Natural killer cell treated with Interleukin-12 subunit alpha and Interleukin-12 subunit beta and Interleukin-15 and Interleukin-18, amount 100 ng/mL, for 72 hours (primary cell): ENCODE results near the gene SUPT16H. TPM values are rescaled to one million over a fixed set of nuclear protein-coding genes. Genes with fewer than 3 reads are reported as not detected.

Source experiments
- ATAC-seq, 2 donors: fragments of 150-1000 bp; cut with Tn5 transposase in 1 of 2; sonication (Bioruptor Pico), chemical (Tn5 transposase) in 1 of 2; 2 replicates each; pipeline ENCODE4 v1.10.0; 2021
- DNase-seq: peaks from one replicate; pipeline ENCODE4 v3.0.0; 2022; ENCODE audit warnings: low spot score
- H3K27ac Mint-ChIP-seq, 2 donors: 1 replicate in 1 of 2; 2 replicates in 1 of 2; pipeline ENCODE4 v1.8.0; 2022; ENCODE audit warnings: mixed read lengths in 2 of 2, mild to moderate bottlenecking in 1 of 2, moderate library complexity in 1 of 2
- H3K27me3 Mint-ChIP-seq, 2 donors: 1 replicate in 1 of 2; 2 replicates in 1 of 2; pipeline ENCODE4 v1.8.0; 2022; ENCODE audit warnings: mixed read lengths in 2 of 2
- H3K36me3 Mint-ChIP-seq: one replicate; pipeline ENCODE4 v1.8.0; 2022; ENCODE audit warnings: mixed read lengths
- H3K4me1 Mint-ChIP-seq, 2 donors: 1 replicate in 1 of 2; 2 replicates in 1 of 2; pipeline ENCODE4 v1.8.0; 2022; ENCODE audit warnings: low read depth in 2 of 2, mixed read lengths in 2 of 2, mild to moderate bottlenecking in 1 of 2
- H3K4me3 Mint-ChIP-seq: one replicate; pipeline ENCODE4 v1.8.0; 2022; ENCODE audit warnings: mixed read lengths
- H3K9me3 Mint-ChIP-seq: 2 replicates; pipeline ENCODE4 v1.8.0; 2022; ENCODE audit warnings: mixed read lengths
- total RNA-seq, 2 donors: library from RNA; stranded (reverse); gene quantifications; one replicate each; pipeline ENCODE4 v1.2.3, GENCODE V29; 2022

The SUPT16H gene
- total RNA-seq, 2 donors from 2014 or later = 105 to 132 TPM

- Mint-ChIP-seq H3K4me1 (no peaks in the 10 kb centered on the region), H3K27ac (no peak overlapping the region), H3K4me3 (no peak overlapping the region), H3K27me3 (peaks cover 2 to 5% of the 10 kb centered on the region in 2 donors), H3K9me3 (no peaks in the 10 kb centered on the region), H3K36me3 (no peaks in the 10 kb centered on the region)
- DNase-seq = no peak
- ATAC-seq = no peak
These were observed 40.6 kb downstream of the SUPT16H start for GRCh38 chr14:21343035-21343794.

- DNase-seq = no peak
- peaks cover 0 to 2% of the 10 kb centered on the region in 2 donors for H3K4me1 Mint-ChIP-seq
- H3K27me3 Mint-ChIP-seq = peaks cover under 1 to 3% of the 10 kb centered on the region in 2 donors
- H3K4me3 Mint-ChIP-seq = no peak overlapping the region
- no peak overlapping the region for H3K27ac Mint-ChIP-seq
- no peaks in the 10 kb centered on the region for H3K36me3 Mint-ChIP-seq
- no peak for ATAC-seq
- H3K9me3 Mint-ChIP-seq = no peaks in the 10 kb centered on the region
These were observed 49.5 kb downstream of the SUPT16H start for GRCh38 chr14:21334202-21334906.

- H3K4me3 Mint-ChIP-seq = no peak overlapping the region
- H3K9me3 Mint-ChIP-seq = no peaks in the 10 kb centered on the region
- ATAC-seq = no peak
- peaks cover 0 to 3% of the 10 kb centered on the region in 2 donors for H3K27me3 Mint-ChIP-seq
- no peak for DNase-seq
- no peak overlapping the region for H3K27ac Mint-ChIP-seq
- H3K36me3 Mint-ChIP-seq = no peaks in the 10 kb centered on the region
- peaks cover 0 to 2% of the 10 kb centered on the region in 2 donors for H3K4me1 Mint-ChIP-seq
These were observed 50.9 kb downstream of the SUPT16H start for GRCh38 chr14:21332950-21333349.

GRCh38 chr14:21326972-21327371 lies 56.8 kb downstream of the SUPT16H start:
- Mint-ChIP-seq H3K36me3 (no peaks in the 10 kb centered on the region), H3K27ac (no peak overlapping the region), H3K4me3 (no peak overlapping the region), H3K9me3 (no peaks in the 10 kb centered on the region), H3K4me1 (no peaks in the 10 kb centered on the region), H3K27me3 (peaks cover 5 to 15% of the 10 kb centered on the region in 2 donors)
- no peak for ATAC-seq
- no peak for DNase-seq

- peaks cover 9 to 22% of the 10 kb centered on the region in 2 donors for H3K27me3 Mint-ChIP-seq
- H3K36me3 Mint-ChIP-seq = no peaks in the 10 kb centered on the region
- DNase-seq (no peak), ATAC-seq (no peak)
- H3K9me3 Mint-ChIP-seq = no peaks in the 10 kb centered on the region
- no peak overlapping the region for H3K4me3 Mint-ChIP-seq
- no peak overlapping the region for H3K27ac Mint-ChIP-seq
- peaks cover 3 to 7% of the 10 kb centered on the region in 2 donors for H3K4me1 Mint-ChIP-seq
These were observed 61.1 kb downstream of the SUPT16H start for GRCh38 chr14:21322716-21323115.

- DNase-seq (no peak), ATAC-seq (no peak)
- Mint-ChIP-seq H3K4me1 (peaks cover 3 to 7% of the 10 kb centered on the region in 2 donors), H3K27ac (no peak overlapping the region), H3K4me3 (no peak overlapping the region), H3K9me3 (no peaks in the 10 kb centered on the region), H3K27me3 (peaks cover 9 to 22% of the 10 kb centered on the region in 2 donors), H3K36me3 (no peaks in the 10 kb centered on the region)
These were observed 62.9 kb downstream of the SUPT16H start for GRCh38 chr14:21320913-21321312.

- ATAC-seq (no peak), DNase-seq (no peak)
- Mint-ChIP-seq H3K4me3 (no peak overlapping the region), H3K27ac (no peak overlapping the region), H3K4me1 (peaks cover 3 to 7% of the 10 kb centered on the region in 2 donors), H3K36me3 (no peaks in the 10 kb centered on the region), H3K9me3 (no peaks in the 10 kb centered on the region), H3K27me3 (peaks cover 5 to 11% of the 10 kb centered on the region in 2 donors)
These were observed 66.4 kb downstream of the SUPT16H start for GRCh38 chr14:21317398-21317797.

GRCh38 chr14:21313512-21313911 lies 70.3 kb downstream of the SUPT16H start:
- no peaks in the 10 kb centered on the region for H3K27me3 Mint-ChIP-seq
- ATAC-seq (no peak), DNase-seq (no peak)
- no peaks in the 10 kb centered on the region for H3K9me3 Mint-ChIP-seq
- no peak overlapping the region for H3K27ac Mint-ChIP-seq
- H3K36me3 Mint-ChIP-seq = no peaks in the 10 kb centered on the region
- H3K4me1 Mint-ChIP-seq = peaks cover 10% of the 10 kb centered on the region in 2 donors
- no peak overlapping the region for H3K4me3 Mint-ChIP-seq

GRCh38 chr14:21311614-21312013 lies 72.2 kb downstream of the SUPT16H start:
- Mint-ChIP-seq H3K4me3 (no peak overlapping the region), H3K36me3 (no peaks in the 10 kb centered on the region), H3K9me3 (no peaks in the 10 kb centered on the region), H3K4me1 (peaks cover 16 to 17% of the 10 kb centered on the region in 2 donors), H3K27me3 (no peaks in the 10 kb centered on the region), H3K27ac (no peak overlapping the region)
- ATAC-seq (no peak), DNase-seq (no peak)

- ATAC-seq (no peak), DNase-seq (no peak)
- no peaks in the 10 kb centered on the region for H3K27me3 Mint-ChIP-seq
- H3K36me3 Mint-ChIP-seq = no peaks in the 10 kb centered on the region
- no peaks in the 10 kb centered on the region for H3K9me3 Mint-ChIP-seq
- H3K27ac Mint-ChIP-seq = no peak overlapping the region
- H3K4me3 Mint-ChIP-seq = no peak overlapping the region
- H3K4me1 Mint-ChIP-seq = peaks cover 16 to 17% of the 10 kb centered on the region in 2 donors
These were observed 73.9 kb downstream of the SUPT16H start for GRCh38 chr14:21309956-21310355.

GRCh38 chr14:21309238-21309636 lies 74.6 kb downstream of the SUPT16H start:
- Mint-ChIP-seq H3K9me3 (no peaks in the 10 kb centered on the region), H3K27ac (peak overlapping the region; percentile 58 to 79), H3K4me3 (peak overlapping the region; percentile 77), H3K27me3 (no peaks in the 10 kb centered on the region), H3K36me3 (no peaks in the 10 kb centered on the region), H3K4me1 (peaks cover 16 to 17% of the 10 kb centered on the region in 2 donors)
- no peak for DNase-seq
- no peak for ATAC-seq

GRCh38 chr14:21308479-21309237 lies 75.2 kb downstream of the SUPT16H start:
- peak; percentile 92 to 93 for ATAC-seq
- Mint-ChIP-seq H3K9me3 (no peaks in the 10 kb centered on the region), H3K4me3 (peak overlapping the region; percentile 77), H3K27ac (peak overlapping the region; percentile 58 to 79), H3K27me3 (no peaks in the 10 kb centered on the region), H3K4me1 (peaks cover 16 to 17% of the 10 kb centered on the region in 2 donors), H3K36me3 (no peaks in the 10 kb centered on the region)
- DNase-seq = peak; percentile 85

GRCh38 chr14:21308132-21308478 lies 75.7 kb downstream of the SUPT16H start:
- no peaks in the 10 kb centered on the region for H3K27me3 Mint-ChIP-seq
- ATAC-seq (no peak), DNase-seq (no peak)
- H3K9me3 Mint-ChIP-seq = no peaks in the 10 kb centered on the region
- H3K36me3 Mint-ChIP-seq = no peaks in the 10 kb centered on the region
- peak overlapping the region; percentile 77 for H3K4me3 Mint-ChIP-seq
- H3K27ac Mint-ChIP-seq = peak overlapping the region; percentile 58 to 79
- peaks cover 16 to 17% of the 10 kb centered on the region in 2 donors for H3K4me1 Mint-ChIP-seq

- Mint-ChIP-seq H3K27me3 (no peaks in the 10 kb centered on the region), H3K36me3 (no peaks in the 10 kb centered on the region), H3K9me3 (no peaks in the 10 kb centered on the region), H3K4me1 (peaks cover 16 to 17% of the 10 kb centered on the region in 2 donors), H3K4me3 (peak overlapping the region; percentile 77), H3K27ac (no peak overlapping the region)
- no peak for ATAC-seq
- DNase-seq = no peak
These were observed 76.2 kb downstream of the SUPT16H start for GRCh38 chr14:21307637-21308036.
